ENCODE measurements around the gene OR1F1. TPM values are rescaled to one million over a fixed set of nuclear protein-coding genes. Genes with fewer than 3 reads are reported as not detected.
"Not testable (repeated sequence)": the region's sequence is repeated elsewhere in the genome, so short reads cannot be mapped to it uniquely, and the experiment has no call there.

OR1F1 gene
- total RNA-seq (2021): 0.27 to 0.46 TPM (median 0.44 TPM) in 3 replicates
- percentile 19 among the genes with signal in this experiment for Bru-seq, nascent RNA
- long read RNA-seq, experiment 1: 0 reads
- long read RNA-seq, experiment 2: 0 reads
- long read RNA-seq, experiment 3: 0 reads

GRCh38 chr16:3187798-3188674, at the start of gene OR1F1:
Gene OR1F1 (plus strand): TSS chr16:3188204.
- Mint-ChIP-seq H3K9me3 (no peaks in the 10 kb centered on the region), H3K27ac (peak within 1 kb of the TSS; percentile 83), H3K27me3 (ENCODE audit: low read depth) (peaks cover 61% of the 10 kb centered on the region), H3K4me3 (peak within 1 kb of the TSS; percentile 97), H3K4me1 (peaks cover 18% of the 10 kb centered on the region), H3K36me3 (no peaks in the 10 kb centered on the region)
- DNase-seq (ENCODE audit: low spot score): peak; percentile 80
- ChIA-PET POLR2A (interaction anchor here (0.7 to 0.9 kb wide), 2 partner anchors 53 to 95 kb away, joined by 4 read pairs; partner anchors contain the start of genes ZNF213 and ZNF263), CTCF (interaction anchor here (0.6 to 3.0 kb wide), 14 partner anchors 13 to 1837 kb away, joined by 3 to 22 read pairs (median 6); partner anchors contain the start of gene ZNF213)
- TF ChIP-seq SP1 (CRISPR knock-in tag; conservative IDR thresholded peaks at IDR 0.05): peak; percentile 34; the same call in 1 of the 2 replicates
- peak; percentile 32; the same call in 1 of the 2 replicates for TF ChIP-seq ZNF423 (CRISPR knock-in tag; IDR thresholded peaks at IDR 0.05)
- peak; percentile 28; the same call in 1 of the 2 replicates for TF ChIP-seq CREM (CRISPR knock-in tag; IDR thresholded peaks at IDR 0.05)
- no peak for TF ChIP-seq TCF7 (CRISPR knock-in tag; IDR thresholded peaks at IDR 0.05; ENCODE audit: low read depth)
- peak; percentile 7 for ATAC-seq

GRCh38 chr16:3138342-3138741, 49.7 kb upstream of the OR1F1 start:
- ATAC-seq: no peak
- peaks cover 11% of the 10 kb centered on the region for H3K4me1 Mint-ChIP-seq
- H3K36me3 Mint-ChIP-seq: peaks cover 7% of the 10 kb centered on the region; the same call in 1 of the 2 replicates
- ChIA-PET POLR2A (no interaction called here), CTCF (interaction anchor here (1.0 to 1.2 kb wide), 2 partner anchors 9 to 12 kb away, joined by 3 to 4 read pairs; no protein-coding TSS in a partner anchor)
- TF ChIP-seq OVOL2 (CRISPR knock-in tag; IDR thresholded peaks at IDR 0.05; ENCODE audit: borderline replicate concordance) (no peak), CTCF (IDR thresholded peaks at IDR 0.05) (no peak), ZBTB43 (CRISPR knock-in tag; IDR thresholded peaks at IDR 0.05) (no peak)
- DNase-seq (ENCODE audit: low spot score): no peak
- H3K9me3 Mint-ChIP-seq: no peaks in the 10 kb centered on the region
- no peak overlapping the region for H3K4me3 Mint-ChIP-seq
- no peaks in the 10 kb centered on the region for H3K27me3 Mint-ChIP-seq (ENCODE audit: low read depth)
- no peak overlapping the region for H3K27ac Mint-ChIP-seq

- Mint-ChIP-seq H3K4me1 (peaks cover 9% of the 10 kb centered on the region; the same call in 1 of the 2 replicates), H3K4me3 (no peak overlapping the region), H3K27me3 (ENCODE audit: low read depth) (no peaks in the 10 kb centered on the region), H3K36me3 (peaks cover 7% of the 10 kb centered on the region; the same call in 1 of the 2 replicates), H3K9me3 (no peaks in the 10 kb centered on the region), H3K27ac (no peak overlapping the region)
- CTCF ChIA-PET: interaction anchor here (1.1 kb wide), 1 partner anchor 9 kb away, joined by 5 read pairs; no protein-coding TSS in a partner anchor
- POLR2A ChIA-PET: no interaction called here
- no peak for TF ChIP-seq MLX (CRISPR knock-in tag; IDR thresholded peaks at IDR 0.05)
- TF ChIP-seq HMGA2 (CRISPR knock-in tag; IDR thresholded peaks at IDR 0.05): no peak
- TF ChIP-seq ATF3 (CRISPR knock-in tag; conservative IDR thresholded peaks at IDR 0.05): no peak
- no peak for TF ChIP-seq ZNF232 (CRISPR knock-in tag; IDR thresholded peaks at IDR 0.05)
- TF ChIP-seq ELF4 (CRISPR knock-in tag; IDR thresholded peaks at IDR 0.05; ENCODE audit: low read depth): no peak
- no peak for TF ChIP-seq NFE2L1 (CRISPR knock-in tag; IDR thresholded peaks at IDR 0.05)
- TF ChIP-seq MXD4 (CRISPR knock-in tag; IDR thresholded peaks at IDR 0.05; ENCODE audit: borderline replicate concordance): no peak
- TF ChIP-seq GTF2I (CRISPR knock-in tag; conservative IDR thresholded peaks at IDR 0.05): no peak
- TF ChIP-seq CBFB (CRISPR knock-in tag; IDR thresholded peaks at IDR 0.05; ENCODE audit: low read depth): no peak
- TF ChIP-seq PRRX2 (CRISPR knock-in tag; IDR thresholded peaks at IDR 0.05): no peak
- TF ChIP-seq ZNF396 (CRISPR knock-in tag; IDR thresholded peaks at IDR 0.05; ENCODE audit: borderline replicate concordance): no peak
- DNase-seq (ENCODE audit: low spot score) (no peak), ATAC-seq (no peak)
Observed at GRCh38 chr16:3138823-3139426, 49.1 kb upstream of the OR1F1 start.

GRCh38 chr16:3139561-3139960, 48.4 kb upstream of the OR1F1 start:
- H3K4me1 Mint-ChIP-seq; H3K27ac Mint-ChIP-seq; ATAC-seq; H3K36me3 Mint-ChIP-seq; DNase-seq (ENCODE audit: low spot score); H3K4me3 Mint-ChIP-seq; H3K9me3 Mint-ChIP-seq; H3K27me3 Mint-ChIP-seq (ENCODE audit: low read depth); POLR2A ChIA-PET: not testable (repeated sequence)
- CTCF ChIA-PET: interaction anchor here (1.1 to 1.3 kb wide), 2 partner anchors 10 to 11 kb away, joined by 4 to 5 read pairs; no protein-coding TSS in a partner anchor

Measured in WTC11 (cell line).